IMR-90 (cell line): ENCODE measurements around the gene RASGRF1. TPM values are rescaled to one million over a fixed set of nuclear protein-coding genes. Genes with fewer than 3 reads are reported as not detected.

Source experiments
- ATAC-seq: fragments of 200-7000 bp; cut with Tn5 transposase; 2 replicates; pipeline ENCODE4 v1.9.1; 2020; ENCODE audit warnings: low read depth, mild to moderate bottlenecking, moderate library complexity
- BruUV-seq: library from RNA; stranded (reverse); fragments of 400-500 nt; replicated peaks from 2 replicates; lab custom pipeline; 2021; lab: Mats Ljungman, UMichigan
- CTCF ChIA-PET: fragments of 300-600 bp; formaldehyde crosslinking; extraction: SDS; loops from one replicate; lab custom pipeline; 2021; ENCODE audit warnings: antibody characterized with exemption; lab: Yijun Ruan, JAX
- POLR2A ChIA-PET: fragments of 300-600 bp; sonication (Branson Sonifier 250); formaldehyde crosslinking; loops from one replicate; lab custom pipeline; 2022; ENCODE audit warnings: antibody characterized with exemption; ENCODE audit not compliant: unreplicated experiment; lab: Charles Lee
- DNase-seq: peaks from one replicate; pipeline ENCODE4 v3.0.0; 2013
- H2AFZ ChIP-seq: replicated peaks from 2 replicates; pipeline ENCODE3; 2013; ENCODE audit warnings: low read length, mild to moderate bottlenecking; ENCODE audit not compliant: poor library complexity
- H2AK5ac ChIP-seq: 2 replicates; pipeline ENCODE4 v1.6.1; 2013; ENCODE audit warnings: low read depth, low read length, inconsistent platforms
- H2AK9ac ChIP-seq: replicated peaks from 2 replicates; pipeline ENCODE3; 2013; ENCODE audit warnings: mild to moderate bottlenecking, low read depth, low read length, moderate library complexity; ENCODE audit not compliant: poor library complexity
- H2BK120ac ChIP-seq: 2 replicates; pipeline ENCODE4 v1.6.1; 2013; ENCODE audit warnings: low read depth, low read length, inconsistent platforms
- H2BK15ac ChIP-seq: 3 replicates; pipeline ENCODE4 v1.6.1; 2013; ENCODE audit warnings: low read depth, low read length, inconsistent platforms
- H2BK20ac ChIP-seq: 2 replicates; pipeline ENCODE4 v1.6.1; 2013; ENCODE audit warnings: low read depth, mild to moderate bottlenecking, inconsistent platforms, low read length, moderate library complexity
- H2BK5ac ChIP-seq: 2 replicates; pipeline ENCODE4 v1.6.1; 2013; ENCODE audit warnings: mild to moderate bottlenecking, low read depth, low read length, inconsistent platforms; ENCODE audit not compliant: poor library complexity, severe bottlenecking
- H3K14ac ChIP-seq: replicated peaks from 2 replicates; pipeline ENCODE4 v1.6.1; 2013; ENCODE audit warnings: low read depth, low read length, inconsistent platforms
- H3K18ac ChIP-seq: 2 replicates; pipeline ENCODE4 v1.6.1; 2013; ENCODE audit warnings: low read depth, low read length, control low read depth
- H3K23ac ChIP-seq: 2 replicates; pipeline ENCODE4 v1.6.1; 2013; ENCODE audit warnings: low read depth, low read length, inconsistent platforms
- H3K27ac ChIP-seq: 2 replicates; pipeline ENCODE4 v1.5.1; 2013; ENCODE audit warnings: mild to moderate bottlenecking, control low read depth, low read length; ENCODE audit not compliant: insufficient read depth
- H3K27me3 ChIP-seq: 2 replicates; pipeline ENCODE4 v1.6.1; 2013; ENCODE audit warnings: low read length; ENCODE audit not compliant: control insufficient read depth, insufficient read depth
- H3K36me3 ChIP-seq: 2 replicates; pipeline ENCODE4 v1.6.1; 2013; ENCODE audit warnings: low read length, mixed read lengths; ENCODE audit not compliant: control insufficient read depth, insufficient read depth
- H3K4ac ChIP-seq: 2 replicates; pipeline ENCODE4 v1.6.1; 2013; ENCODE audit warnings: low read depth, low read length, inconsistent platforms
- H3K4me1 ChIP-seq: 2 replicates; pipeline ENCODE4 v1.6.1; 2013; ENCODE audit warnings: low read length, mixed read lengths; ENCODE audit not compliant: control insufficient read depth, insufficient read depth
- H3K4me2 ChIP-seq: 2 replicates; pipeline ENCODE4 v1.6.1; 2013; ENCODE audit warnings: low read depth, mild to moderate bottlenecking, control low read depth, low read length, moderate library complexity
- H3K4me3 ChIP-seq: 2 replicates; pipeline ENCODE4 v1.5.1; 2013; ENCODE audit warnings: low read depth, mild to moderate bottlenecking, control low read depth, low read length, moderate library complexity; ENCODE audit not compliant: insufficient read depth
- H3K56ac ChIP-seq: 2 replicates; pipeline ENCODE4 v1.6.1; 2013; ENCODE audit warnings: low read length, inconsistent platforms; ENCODE audit not compliant: insufficient read depth; ENCODE audit errors: extremely low read depth
- H3K79me1 ChIP-seq, 2 experiments: 2 replicates each; pipeline ENCODE4 v1.6.1; 2013; ENCODE audit warnings: low read length in 2 of 2, inconsistent platforms in 1 of 2, low read depth in 1 of 2
- H3K9ac ChIP-seq: 2 replicates; pipeline ENCODE4 v1.6.1; 2013; ENCODE audit warnings: low read depth, low read length, control low read depth
- H3K9me1 ChIP-seq: 2 replicates; pipeline ENCODE4 v1.6.1; 2013; ENCODE audit warnings: low read length, inconsistent platforms; ENCODE audit not compliant: insufficient read depth
- H3K9me3 ChIP-seq: 2 replicates; pipeline ENCODE4 v1.6.1; 2013; ENCODE audit warnings: low read length; ENCODE audit not compliant: control insufficient read depth, insufficient read depth
- H4K20me1 ChIP-seq: 2 replicates; pipeline ENCODE4 v1.6.1; 2013; ENCODE audit warnings: low read length, inconsistent platforms; ENCODE audit not compliant: insufficient read depth
- H4K5ac ChIP-seq: 2 replicates; pipeline ENCODE4 v1.6.1; 2013; ENCODE audit warnings: mild to moderate bottlenecking, low read depth, low read length, control low read depth
- H4K8ac ChIP-seq, 2 experiments: 2 replicates each; pipeline ENCODE4 v1.6.1; 2013; ENCODE audit warnings: low read depth in 2 of 2, low read length in 2 of 2, control low read depth in 1 of 2, inconsistent platforms in 1 of 2
- H4K91ac ChIP-seq: 2 replicates; pipeline ENCODE4 v1.6.1; 2013; ENCODE audit warnings: low read depth, low read length, inconsistent platforms; ENCODE audit not compliant: insufficient read depth
- ELK1 ChIP-seq: fragments of 150-350 bp; IDR thresholded peaks from 2 replicates; pipeline ENCODE4 v1.6.1; 2016; ENCODE audit warnings: low read depth, mild to moderate bottlenecking, low read length, moderate library complexity, borderline replicate concordance
- MAFK ChIP-seq: IDR thresholded peaks from 2 replicates; pipeline ENCODE4 v1.6.1; 2012; ENCODE audit warnings: low read depth, low read length, improper control_type of control experiment
- MAZ ChIP-seq: IDR thresholded peaks from 2 replicates; pipeline ENCODE4 v1.6.1; 2012; ENCODE audit warnings: low read depth, mild to moderate bottlenecking, low read length, improper control_type of control experiment, moderate library complexity, borderline replicate concordance
- NFE2L2 ChIP-seq: fragments of 150-350 bp; IDR thresholded peaks from 2 replicates; pipeline ENCODE4 v1.6.1; 2016; ENCODE audit warnings: low read depth, mild to moderate bottlenecking, low read length
- WGBS, 2 experiments: methylation state at CpG; one replicate each; pipeline versions ENCODE4 v1.1.5 to v1.1.7; 2013; ENCODE audit warnings: missing lambda C conversion rate in 2 of 2; ENCODE audit not compliant: insufficient read length in 1 of 2; ENCODE audit errors: extremely low coverage in 2 of 2; 5-methylcytosine and 5-hydroxymethylcytosine counted together
- dilution Hi-C: fragments of 300-500 bp; cut with HindIII; formaldehyde crosslinking; loops from one replicate; pipeline ENCODE4 v1.14.3; 2018; ENCODE audit warnings: low sequenced_read_pairs; ENCODE audit not compliant: unreplicated experiment
- in situ Hi-C: fragments of 300-500 bp; cut with MboI; formaldehyde crosslinking; loops from 3 replicates; pipeline ENCODE4 v1.14.3; 2019; ENCODE audit warnings: low sequenced_read_pairs, inconsistent platforms, mixed read lengths
- intact Hi-C: fragments of 100-400 bp; cut with micrococcal nuclease; formaldehyde crosslinking; loops from 2 replicates; pipeline ENCODE4 v1.10.0; 2022
- polyA plus RNA-seq, 3 experiments: library from polyadenylated mRNA; depleted of rRNA; stranded (reverse); fragments of >200 nt; gene quantifications; 2 replicates each; pipeline ENCODE4 v1.2.3, GENCODE V29; 2012; ENCODE audit warnings: low replicate concordance in 1 of 3
- total RNA-seq: library from RNA; depleted of rRNA; stranded (reverse); fragments of >200 nt; gene quantifications from 2 replicates; pipeline ENCODE4 v1.2.3, GENCODE V29; 2012

RASGRF1 gene
- total and polyA plus RNA-seq, 2 of the 4 experiments (the other 2 are of a cell fraction) = under 0.01 to 0.15 TPM

GRCh38 chr15:79054350-79054749, 36.2 kb downstream of the RASGRF1 start:
- no peak overlapping the region for H3K4me3 ChIP-seq
- H2BK15ac ChIP-seq = no peak overlapping the region
- BruUV-seq = no TSS peak
- H2BK20ac ChIP-seq = no peak overlapping the region
- ChIA-PET CTCF (no interaction called here), POLR2A (no interaction called here)
- H4K91ac ChIP-seq = no peak overlapping the region
- no peaks in the 10 kb centered on the region for H3K36me3 ChIP-seq
- H3K9me1 ChIP-seq = no peaks in the 10 kb centered on the region
- no peak overlapping the region for H4K5ac ChIP-seq
- no peak overlapping the region for H3K9ac ChIP-seq
- no peak overlapping the region for H2AK5ac ChIP-seq
- H3K27ac ChIP-seq = no peak overlapping the region
- no peaks in the 10 kb centered on the region for H3K9me3 ChIP-seq
- ATAC-seq (no peak), DNase-seq (no peak)
- no peak overlapping the region for H4K8ac ChIP-seq
- no peak overlapping the region for H3K18ac ChIP-seq
- no peak overlapping the region for H2BK5ac ChIP-seq
- H2AK9ac ChIP-seq = no peak overlapping the region
- no peak overlapping the region for H3K4me2 ChIP-seq
- dilution Hi-C loops = no loop called here
- no peaks in the 10 kb centered on the region for H3K79me1 ChIP-seq
- no peak overlapping the region for H3K4ac ChIP-seq
- TF ChIP-seq NFE2L2 = no peak
- TF ChIP-seq ELK1 = no peak
- TF ChIP-seq MAFK = no peak
- no peak for TF ChIP-seq MAZ
- intact Hi-C loops = no loop called here
- no peak overlapping the region for H2AFZ ChIP-seq
- H3K23ac ChIP-seq = no peak overlapping the region
- H4K20me1 ChIP-seq = no peaks in the 10 kb centered on the region
- peaks cover 12% of the 10 kb centered on the region for H3K27me3 ChIP-seq
- in situ Hi-C loops = no loop called here
- no peak overlapping the region for H2BK120ac ChIP-seq
- WGBS, 2 experiments = 0% methylated on average over 1 of the region's 3 CpGs; no CpG with 5 or more reads in 1 of the 2 experiments
- H3K56ac ChIP-seq = no peak overlapping the region
- no peak overlapping the region for H3K14ac ChIP-seq
- H3K4me1 ChIP-seq = no peaks in the 10 kb centered on the region
